GM12872 (cell line): Measurements from ENCODE around the gene CGNL1.

ENCODE experiments used
- TF ChIP-seq, protein P1 (sequence below): IDR thresholded peaks from 3 replicates; pipeline ENCODE4 v1.5.1; 2011; ENCODE audit warnings: low read depth, mild to moderate bottlenecking, low read length, moderate library complexity; ENCODE audit not compliant: insufficient read depth

The CGNL1 gene

DNA sequence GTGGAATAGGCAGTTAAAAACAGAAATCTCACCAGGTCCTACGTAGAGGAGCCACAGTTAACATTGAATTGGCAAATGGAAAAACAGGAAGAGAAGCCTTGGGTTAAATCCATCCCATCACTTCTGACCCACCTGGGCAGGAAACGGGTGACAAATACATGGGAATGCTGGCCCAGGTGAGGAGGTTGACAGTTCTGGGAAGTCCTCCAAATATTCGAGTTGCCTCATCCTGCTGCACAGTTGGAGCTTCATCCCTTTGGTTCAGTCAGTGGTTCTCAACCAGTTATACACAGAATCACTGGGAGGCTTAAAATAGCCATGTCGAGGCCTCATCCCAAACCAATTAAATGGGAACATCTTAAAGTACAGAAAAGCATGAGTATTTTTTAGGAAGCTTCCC is 220.7 kb downstream of the CGNL1 start:
- TF ChIP-seq, protein P1, sequence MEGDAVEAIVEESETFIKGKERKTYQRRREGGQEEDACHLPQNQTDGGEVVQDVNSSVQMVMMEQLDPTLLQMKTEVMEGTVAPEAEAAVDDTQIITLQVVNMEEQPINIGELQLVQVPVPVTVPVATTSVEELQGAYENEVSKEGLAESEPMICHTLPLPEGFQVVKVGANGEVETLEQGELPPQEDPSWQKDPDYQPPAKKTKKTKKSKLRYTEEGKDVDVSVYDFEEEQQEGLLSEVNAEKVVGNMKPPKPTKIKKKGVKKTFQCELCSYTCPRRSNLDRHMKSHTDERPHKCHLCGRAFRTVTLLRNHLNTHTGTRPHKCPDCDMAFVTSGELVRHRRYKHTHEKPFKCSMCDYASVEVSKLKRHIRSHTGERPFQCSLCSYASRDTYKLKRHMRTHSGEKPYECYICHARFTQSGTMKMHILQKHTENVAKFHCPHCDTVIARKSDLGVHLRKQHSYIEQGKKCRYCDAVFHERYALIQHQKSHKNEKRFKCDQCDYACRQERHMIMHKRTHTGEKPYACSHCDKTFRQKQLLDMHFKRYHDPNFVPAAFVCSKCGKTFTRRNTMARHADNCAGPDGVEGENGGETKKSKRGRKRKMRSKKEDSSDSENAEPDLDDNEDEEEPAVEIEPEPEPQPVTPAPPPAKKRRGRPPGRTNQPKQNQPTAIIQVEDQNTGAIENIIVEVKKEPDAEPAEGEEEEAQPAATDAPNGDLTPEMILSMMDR = no peak

DNA sequence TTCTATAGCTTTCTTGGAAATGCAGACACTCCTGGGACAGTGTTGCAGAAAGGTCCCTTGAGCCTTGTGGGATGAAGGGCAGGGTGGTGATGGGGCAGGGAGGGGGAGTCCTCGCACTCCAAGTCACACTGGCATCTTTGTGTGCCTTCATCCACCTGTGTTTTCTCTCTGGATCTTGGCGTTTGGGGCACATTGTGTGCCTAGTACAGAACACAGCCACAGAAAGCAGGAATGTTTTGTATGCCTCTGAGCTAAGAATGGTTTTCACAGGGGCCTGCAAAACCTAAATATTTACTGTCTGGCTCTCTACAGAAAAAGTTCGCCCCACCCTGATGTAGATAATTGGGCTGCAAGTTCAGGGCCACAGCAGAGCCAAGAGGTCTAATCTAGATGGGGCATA is 221.1 kb downstream of the CGNL1 start:
- TF ChIP-seq, protein P1 = no peak

DNA sequence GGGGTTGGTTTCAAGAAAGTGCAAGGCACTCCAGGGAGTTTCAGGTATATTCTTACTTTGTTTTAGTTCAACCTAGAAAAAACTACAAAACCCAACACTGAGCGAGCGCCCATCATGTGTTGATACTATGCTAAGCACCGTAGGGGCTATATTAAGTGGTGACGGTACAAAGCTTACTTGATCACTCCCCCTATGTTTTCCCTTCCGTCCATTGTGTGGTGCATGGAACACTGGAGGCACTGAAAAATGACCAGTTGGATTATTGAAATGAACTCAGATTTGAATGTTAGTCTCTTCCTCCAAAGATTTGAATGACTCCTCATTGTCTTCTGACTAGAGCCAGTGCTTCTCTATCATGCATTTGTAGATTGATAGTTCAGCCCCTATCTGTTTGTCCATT is 222.0 kb downstream of the CGNL1 start:
- TF ChIP-seq, protein P1 = no peak

DNA sequence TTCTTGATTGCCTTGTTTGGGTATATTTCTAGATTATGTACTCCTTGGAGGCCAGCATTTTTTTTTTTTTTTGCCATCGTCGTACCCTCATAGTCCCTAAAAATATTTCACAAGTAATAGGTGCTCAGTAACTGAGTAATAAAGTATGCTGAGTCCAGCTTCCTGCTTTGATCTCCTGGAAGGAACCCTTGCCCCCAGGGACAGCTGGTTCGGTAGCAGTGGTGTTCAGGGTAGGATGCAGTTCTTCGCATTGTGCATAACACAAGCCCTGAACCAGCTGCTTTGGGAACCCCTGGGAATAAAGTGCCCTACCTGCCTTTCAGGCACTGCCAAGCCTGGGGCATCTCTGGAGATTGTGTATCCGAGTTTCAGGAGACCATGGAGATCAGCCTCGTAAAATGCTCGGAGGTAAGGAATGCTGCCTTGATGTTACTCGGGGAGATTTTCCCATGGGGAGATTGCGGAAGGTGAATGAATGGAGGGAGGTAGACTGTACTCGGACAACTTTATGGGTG is 223.0 kb downstream of the CGNL1 start:
- TF ChIP-seq, protein P1 = no peak

DNA sequence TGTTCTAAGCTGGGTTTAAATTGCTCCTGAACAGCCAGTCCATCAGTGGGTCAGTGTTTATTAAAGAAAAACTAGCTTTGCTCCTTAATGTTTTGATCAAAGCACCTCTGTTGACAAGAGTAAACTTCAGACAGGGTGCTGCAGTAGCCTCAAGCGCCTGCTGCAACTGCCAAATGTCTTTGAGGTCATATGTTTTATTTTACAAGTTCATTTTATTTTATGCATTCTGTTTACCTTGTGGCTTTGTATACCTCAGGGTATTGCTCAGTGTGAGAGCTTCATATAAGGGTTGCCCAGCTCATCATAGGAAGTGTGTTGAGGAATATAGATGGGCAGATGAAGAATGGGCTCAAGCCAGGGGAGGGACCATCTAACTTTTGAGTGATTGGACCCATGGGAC is 223.9 kb downstream of the CGNL1 start:
- TF ChIP-seq, protein P1 = no peak
